Prostate gland (tissue), 2 donors: Measurements from ENCODE around the gene UTP4. TPM values are rescaled to one million over a fixed set of nuclear protein-coding genes. Genes with fewer than 3 reads are reported as not detected.

Experiments
- DNase-seq: peaks from one replicate; pipeline ENCODE4 v3.0.0-alpha.2; 2019; ENCODE audit warnings: low spot score
- H3K27ac ChIP-seq, 2 donors: fragments of 200-600 bp; sonication (generic); 2 replicates each; pipeline ENCODE4 v1.5.1; 2017 to 2019
- H3K27me3 ChIP-seq: fragments of 200-600 bp; sonication (generic); replicated peaks from 2 replicates; pipeline ENCODE4 v1.5.1; 2019; ENCODE audit not compliant: insufficient read depth
- H3K36me3 ChIP-seq, 2 donors: fragments of 200-600 bp; sonication (generic); 1 replicate in 1 of 2; 2 replicates in 1 of 2; pipeline versions ENCODE4 v1.5.1 to v1.8.1; 2017 to 2019
- H3K4me1 ChIP-seq: fragments of 200-600 bp; sonication (generic); replicated peaks from 2 replicates; pipeline ENCODE4 v1.5.1; 2019
- H3K4me3 ChIP-seq, 2 donors: fragments of 200-600 bp; sonication (generic); 2 replicates each; pipeline ENCODE4 v1.5.1; 2017 to 2019
- H3K9me3 ChIP-seq: fragments of 200-600 bp; sonication (generic); 2 replicates; pipeline ENCODE4 v1.5.1; 2017
- POLR2A ChIP-seq: fragments of 450-650 bp; IDR thresholded peaks from one replicate; pipeline ENCODE4 v1.6.1; 2016; ENCODE audit warnings: antibody characterized with exemption, mild to moderate bottlenecking
- POLR2AphosphoS5 ChIP-seq: sonication (generic); formaldehyde crosslinking; IDR thresholded peaks from one replicate; pipeline ENCODE4 v1.6.1; 2017; ENCODE audit warnings: antibody characterized with exemption
- WGBS: methylation state at CpG from one replicate; pipeline ENCODE4 v1.1.5; 2018; 5-methylcytosine and 5-hydroxymethylcytosine counted together
- intact Hi-C: fragments of 100-400 bp; cut with DNase I; formaldehyde crosslinking; loops from one replicate; pipeline ENCODE4 v1.14.2; 2022
- total RNA-seq, 2 donors: library from RNA; depleted of rRNA; stranded (reverse); fragments of >200 nt; gene quantifications; one replicate each; pipeline ENCODE4 v1.1.0, GENCODE V29; 2016
- TF ChIP-seq, protein P1 (sequence below), 4 experiments: fragments of 200-600 bp in 2 of 4; fragments of 450-650 bp in 2 of 4; sonication (generic) in 2 of 4; IDR thresholded peaks; 1 replicate in 3 of 4; 2 replicates in 1 of 4; pipeline ENCODE4 v1.5.1; 2016 to 2019; ENCODE audit warnings: antibody characterized with exemption in 4 of 4, mild to moderate bottlenecking in 2 of 4, moderate library complexity in 2 of 4

UTP4 gene
- total RNA-seq, 2 donors from 2014 or later: 18.4 to 51.0 TPM

DNA sequence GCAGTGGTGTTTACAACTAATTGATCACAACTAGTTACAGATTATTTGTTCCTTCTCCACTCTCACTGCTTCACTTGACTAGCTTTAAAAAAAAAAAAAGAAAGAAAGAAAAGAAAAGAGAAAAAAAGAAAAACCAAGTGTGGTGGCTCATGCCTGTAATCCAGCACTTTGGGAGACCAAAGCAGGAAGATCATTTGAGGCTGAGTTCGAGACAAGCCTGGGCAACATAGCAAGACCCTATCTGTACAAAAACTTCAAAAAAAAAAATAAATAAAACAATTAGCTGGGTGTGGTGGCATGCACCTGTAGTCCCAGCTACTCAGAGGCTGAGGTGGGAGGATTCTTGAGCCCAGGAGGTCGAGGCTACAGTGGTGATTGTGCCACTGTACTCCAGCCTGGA is 58.7 kb downstream of the UTP4 start:
- TF ChIP-seq, protein P1, sequence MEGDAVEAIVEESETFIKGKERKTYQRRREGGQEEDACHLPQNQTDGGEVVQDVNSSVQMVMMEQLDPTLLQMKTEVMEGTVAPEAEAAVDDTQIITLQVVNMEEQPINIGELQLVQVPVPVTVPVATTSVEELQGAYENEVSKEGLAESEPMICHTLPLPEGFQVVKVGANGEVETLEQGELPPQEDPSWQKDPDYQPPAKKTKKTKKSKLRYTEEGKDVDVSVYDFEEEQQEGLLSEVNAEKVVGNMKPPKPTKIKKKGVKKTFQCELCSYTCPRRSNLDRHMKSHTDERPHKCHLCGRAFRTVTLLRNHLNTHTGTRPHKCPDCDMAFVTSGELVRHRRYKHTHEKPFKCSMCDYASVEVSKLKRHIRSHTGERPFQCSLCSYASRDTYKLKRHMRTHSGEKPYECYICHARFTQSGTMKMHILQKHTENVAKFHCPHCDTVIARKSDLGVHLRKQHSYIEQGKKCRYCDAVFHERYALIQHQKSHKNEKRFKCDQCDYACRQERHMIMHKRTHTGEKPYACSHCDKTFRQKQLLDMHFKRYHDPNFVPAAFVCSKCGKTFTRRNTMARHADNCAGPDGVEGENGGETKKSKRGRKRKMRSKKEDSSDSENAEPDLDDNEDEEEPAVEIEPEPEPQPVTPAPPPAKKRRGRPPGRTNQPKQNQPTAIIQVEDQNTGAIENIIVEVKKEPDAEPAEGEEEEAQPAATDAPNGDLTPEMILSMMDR (IDR thresholded peaks at IDR 0.05): no peak
- no peak for TF ChIP-seq POLR2A
- no peak for TF ChIP-seq POLR2AphosphoS5
- WGBS: 90% methylated on average over 2 of the region's 2 CpGs
- Histone ChIP-seq H3K4me3 (no peak overlapping the region), H3K9me3 (no peaks in the 10 kb centered on the region), H3K36me3 (no peaks in the 10 kb centered on the region), H3K4me1 (peaks cover 13% of the 10 kb centered on the region), H3K27ac (no peak overlapping the region), H3K27me3 (no peaks in the 10 kb centered on the region)
- DNase-seq: no peak
- intact Hi-C loops: no loop called here

DNA sequence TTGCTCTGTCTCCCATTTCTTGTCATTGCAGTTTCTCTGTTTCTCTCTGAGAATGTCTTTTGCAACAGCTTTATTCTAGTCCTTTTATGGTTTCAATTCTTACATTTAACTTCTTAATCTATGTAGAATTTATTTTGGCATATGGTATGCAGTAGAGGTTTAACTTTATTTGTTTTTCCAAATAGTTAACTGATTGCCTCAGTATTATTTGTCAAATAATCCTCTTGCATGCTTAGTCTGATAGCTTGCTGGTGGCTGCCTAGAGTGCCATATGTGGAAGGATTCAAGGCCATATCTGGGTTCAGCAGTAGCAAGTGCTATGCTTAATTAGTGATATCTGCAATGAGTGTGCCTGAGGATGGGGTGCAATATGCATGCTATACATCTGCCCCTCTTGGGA is 61.4 kb downstream of the UTP4 start:
- Histone ChIP-seq H3K27me3 (no peaks in the 10 kb centered on the region), H3K36me3 (no peaks in the 10 kb centered on the region), H3K4me3 (no peak overlapping the region), H3K9me3 (no peaks in the 10 kb centered on the region), H3K4me1 (peaks cover 10% of the 10 kb centered on the region), H3K27ac (no peak overlapping the region)
- intact Hi-C loops: no loop called here
- no peak for DNase-seq
- TF ChIP-seq, protein P1 (IDR thresholded peaks at IDR 0.05): no peak
- TF ChIP-seq POLR2A (no peak), POLR2AphosphoS5 (no peak)

DNA sequence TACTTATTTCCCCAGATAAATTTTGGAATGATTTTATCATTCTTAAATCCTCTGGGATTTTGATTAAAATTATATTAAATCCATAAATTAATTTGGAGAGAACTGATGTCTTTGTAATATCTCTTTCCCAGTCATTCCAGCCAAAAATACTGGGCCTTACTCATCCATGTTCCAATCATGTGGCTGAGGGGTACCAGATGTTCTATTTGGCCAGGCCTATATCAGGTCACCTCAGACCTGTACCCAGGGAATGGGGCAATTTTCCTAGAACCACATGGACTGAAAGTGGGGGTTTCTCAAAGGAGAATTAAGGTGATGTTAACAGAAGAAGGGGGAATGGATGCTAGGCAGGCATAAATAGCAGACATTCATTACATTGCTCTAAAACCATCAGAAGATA is 62.0 kb downstream of the UTP4 start:
- intact Hi-C loops: no loop called here
- TF ChIP-seq, protein P1 (IDR thresholded peaks at IDR 0.05): no peak
- TF ChIP-seq POLR2AphosphoS5 (no peak), POLR2A (no peak)
- Histone ChIP-seq H3K4me1 (peaks cover 10% of the 10 kb centered on the region), H3K27me3 (no peaks in the 10 kb centered on the region), H3K9me3 (no peaks in the 10 kb centered on the region), H3K36me3 (no peaks in the 10 kb centered on the region), H3K4me3 (no peak overlapping the region), H3K27ac (no peak overlapping the region)
- no peak for DNase-seq

DNA sequence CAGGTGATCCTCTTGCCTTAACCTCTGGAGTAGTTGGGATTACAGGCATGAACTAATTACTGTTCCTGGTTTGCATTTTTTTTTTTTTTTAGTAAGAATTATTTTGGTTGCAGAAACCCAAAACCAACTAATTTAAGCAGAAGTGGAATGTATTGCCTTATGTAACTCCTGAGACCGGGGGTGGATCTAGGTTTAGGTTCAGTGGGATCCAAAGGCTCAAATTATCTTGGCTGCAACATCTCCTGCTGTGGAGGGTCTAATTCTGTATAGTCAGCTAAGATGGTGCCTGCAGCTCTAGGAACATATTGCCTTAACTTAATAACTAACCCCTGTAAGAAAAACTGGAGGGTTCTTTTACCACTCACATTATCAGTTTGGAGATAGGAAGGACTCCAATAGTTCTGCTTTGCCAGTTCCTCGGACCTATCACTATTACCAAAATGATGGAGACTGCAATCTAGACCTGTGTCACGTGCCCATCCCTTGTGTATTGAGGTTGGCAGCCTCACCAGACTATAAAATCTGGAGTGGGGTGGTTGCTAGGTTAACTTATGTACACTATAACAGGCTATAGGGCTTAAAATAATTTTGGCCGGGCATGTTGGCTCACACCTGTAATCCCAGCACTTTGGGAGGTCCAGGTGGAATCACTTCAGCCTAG is 63.0 kb downstream of the UTP4 start:
- H3K27me3 ChIP-seq: no peaks in the 10 kb centered on the region
- 50% methylated on average over 4 of the region's 4 CpGs for WGBS

DNA sequence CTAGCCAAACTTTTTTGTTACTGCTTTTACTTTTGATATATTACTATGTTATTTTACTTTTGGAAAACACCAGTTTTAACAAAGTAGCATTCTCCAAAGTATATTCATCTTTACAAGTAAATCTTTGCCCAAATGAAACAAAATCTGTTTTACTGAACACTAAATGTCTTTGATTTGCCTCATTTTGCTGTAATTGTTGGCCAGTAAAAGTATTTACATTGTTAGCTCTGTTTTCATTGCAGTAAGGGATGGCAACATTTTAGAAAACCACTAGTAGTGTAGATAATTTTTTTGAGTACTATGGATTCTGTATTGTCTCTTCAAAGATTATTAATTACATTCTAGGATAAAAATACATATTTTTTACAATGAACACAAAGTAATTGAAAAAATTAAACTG is 65.1 kb downstream of the UTP4 start:
- TF ChIP-seq POLR2A: no peak
- TF ChIP-seq, protein P1 (IDR thresholded peaks at IDR 0.05): no peak
- no peak for TF ChIP-seq POLR2AphosphoS5

More for the DNA sequence above, 63.0 kb downstream of the UTP4 start:
- no peak for DNase-seq
- Histone ChIP-seq H3K27ac (no peak overlapping the region), H3K36me3 (no peaks in the 10 kb centered on the region), H3K4me3 (no peak overlapping the region), H3K4me1 (peaks cover 10% of the 10 kb centered on the region), H3K9me3 (no peaks in the 10 kb centered on the region)
- intact Hi-C loops: no loop called here
- TF ChIP-seq POLR2AphosphoS5: no peak
- TF ChIP-seq, protein P1 (IDR thresholded peaks at IDR 0.05): no peak
- no peak for TF ChIP-seq POLR2A

More for the DNA sequence above, 65.1 kb downstream of the UTP4 start:
- no peaks in the 10 kb centered on the region for H3K27me3 ChIP-seq
- no peak overlapping the region for H3K27ac ChIP-seq
- intact Hi-C loops: no loop called here
- H3K4me3 ChIP-seq: no peak overlapping the region
- H3K36me3 ChIP-seq: no peaks in the 10 kb centered on the region
- H3K4me1 ChIP-seq: peaks cover 10% of the 10 kb centered on the region
- no peak for DNase-seq
- H3K9me3 ChIP-seq: no peaks in the 10 kb centered on the region
